Measurements from ENCODE around the gene GADD45G.
A peak's percentile ranks its signal among the peaks of the same experiment; 100 is the strongest.

GADD45G gene

GRCh38 chr9:89632192-89632733, 27.5 kb downstream of the GADD45G start:
- DNase-seq: no peak

- DNase-seq: no peak
Measured at GRCh38 chr9:89632736-89633135, 27.9 kb downstream of the GADD45G start.

GRCh38 chr9:89633404-89633803, 28.6 kb downstream of the GADD45G start:
- no peak for DNase-seq

- no peak for DNase-seq
Measured at GRCh38 chr9:89633920-89634319, 29.1 kb downstream of the GADD45G start.

GRCh38 chr9:89634995-89635742, 30.4 kb downstream of the GADD45G start:
- peak; percentile 83 for DNase-seq

GRCh38 chr9:89635816-89636215, 31.0 kb downstream of the GADD45G start:
- peak; percentile 89 for DNase-seq

- DNase-seq: no peak
Measured at GRCh38 chr9:89637787-89638186, 33.0 kb downstream of the GADD45G start.

GRCh38 chr9:89638359-89638758, 33.5 kb downstream of the GADD45G start:
- DNase-seq: no peak

- no peak for DNase-seq
Measured at GRCh38 chr9:89638893-89639292, 34.1 kb downstream of the GADD45G start.

- peak; percentile 12 for DNase-seq
Measured at GRCh38 chr9:89639367-89639795, 34.6 kb downstream of the GADD45G start.

GRCh38 chr9:89639961-89640360, 35.1 kb downstream of the GADD45G start:
- DNase-seq: no peak

- DNase-seq: no peak
Measured at GRCh38 chr9:89640361-89640760, 35.5 kb downstream of the GADD45G start.

GRCh38 chr9:89640801-89641200, 36.0 kb downstream of the GADD45G start:
- no peak for DNase-seq

- no peak for DNase-seq
Measured at GRCh38 chr9:89641980-89642379, 37.2 kb downstream of the GADD45G start.

GRCh38 chr9:89642789-89643188, 38.0 kb downstream of the GADD45G start:
- DNase-seq: no peak

GRCh38 chr9:89646189-89646939, 41.6 kb downstream of the GADD45G start:
- no peak for DNase-seq

- no peak for DNase-seq
Measured at GRCh38 chr9:89647366-89648128, 42.7 kb downstream of the GADD45G start.

GRCh38 chr9:89648247-89649000, 43.6 kb downstream of the GADD45G start:
- DNase-seq: no peak

GRCh38 chr9:89649039-89649691, 44.4 kb downstream of the GADD45G start:
- no peak for DNase-seq

- DNase-seq: no peak
Measured at GRCh38 chr9:89654025-89654662, 49.3 kb downstream of the GADD45G start.

Measured in fibroblast of upper back skin (primary cell).